SH-SY5Y (cell line): ENCODE data around the gene ADK.

Experiments used
- GATA2 ChIP-seq: IDR thresholded peaks from 2 replicates; pipeline ENCODE4 v1.6.1; 2011; ENCODE audit warnings: mild to moderate bottlenecking, low read depth, low read length
- GATA3 ChIP-seq: IDR thresholded peaks from 2 replicates; pipeline ENCODE4 v1.6.1; 2011; ENCODE audit warnings: low read depth, mild to moderate bottlenecking, low read length, moderate library complexity

- TF ChIP-seq GATA2: no peak
- no peak for TF ChIP-seq GATA3
Measured at GRCh38 chr10:74156919-74157289, 5.9 kb downstream of the ADK start.
